Measurements from ENCODE around the gene HPCAL1.
A peak's percentile ranks its signal among the peaks of the same experiment; 100 is the strongest.

Gene HPCAL1

DNA sequence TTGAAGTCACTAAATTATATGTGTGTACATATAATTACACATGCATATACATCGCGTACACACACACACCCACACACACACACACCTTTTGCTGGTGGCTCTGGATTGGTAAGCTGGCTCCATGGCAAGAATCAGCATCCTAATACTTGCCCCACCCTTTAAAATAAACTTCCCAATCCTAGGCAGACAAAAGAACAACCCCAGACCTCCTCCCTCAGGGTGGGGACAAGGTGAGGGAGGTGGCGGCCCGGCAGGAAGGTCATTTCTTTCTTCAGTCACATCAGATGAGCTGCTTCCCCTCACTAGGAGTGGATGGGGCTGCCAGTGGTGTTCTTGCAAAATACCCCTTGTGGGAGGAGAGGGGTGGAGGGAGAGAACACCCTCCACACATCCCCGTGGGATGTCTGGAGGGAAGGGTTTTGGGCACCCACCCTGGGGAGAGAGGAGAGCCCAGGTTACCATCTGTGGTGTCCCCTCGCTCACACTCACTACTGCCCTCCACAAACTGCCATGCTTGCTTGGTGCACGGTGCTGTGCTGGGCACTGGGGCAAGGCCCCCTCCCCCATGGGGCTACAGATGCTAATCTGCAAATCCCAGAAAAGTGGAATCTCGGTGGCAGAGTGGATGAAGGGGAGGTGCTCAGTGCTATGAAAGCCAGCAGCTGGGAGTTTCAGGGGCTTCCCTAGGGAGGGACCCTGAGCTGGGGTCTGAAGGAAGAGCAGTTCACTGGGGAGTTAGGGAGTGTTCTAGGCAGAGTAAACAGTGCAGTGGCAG, 81.4 kb downstream of the HPCAL1 start:
- no peaks in the 10 kb centered on the region for H3K9me3 Mint-ChIP-seq
- peak overlapping the region; percentile 65 to 72 for H3K4me3 Mint-ChIP-seq
- H3K36me3 Mint-ChIP-seq (ENCODE audit: insufficient read depth): peaks cover 7% of the 10 kb centered on the region
- peak overlapping the region; percentile 74 to 77 for H3K27ac Mint-ChIP-seq
- no peak for ATAC-seq (replicated peaks)
- peaks cover 60 to 64% of the 10 kb centered on the region in 2 donors for H3K4me1 Mint-ChIP-seq (ENCODE audit: low read depth in 2 of 2)
- no peak for DNase-seq
- no peaks in the 10 kb centered on the region for H3K27me3 Mint-ChIP-seq

DNA sequence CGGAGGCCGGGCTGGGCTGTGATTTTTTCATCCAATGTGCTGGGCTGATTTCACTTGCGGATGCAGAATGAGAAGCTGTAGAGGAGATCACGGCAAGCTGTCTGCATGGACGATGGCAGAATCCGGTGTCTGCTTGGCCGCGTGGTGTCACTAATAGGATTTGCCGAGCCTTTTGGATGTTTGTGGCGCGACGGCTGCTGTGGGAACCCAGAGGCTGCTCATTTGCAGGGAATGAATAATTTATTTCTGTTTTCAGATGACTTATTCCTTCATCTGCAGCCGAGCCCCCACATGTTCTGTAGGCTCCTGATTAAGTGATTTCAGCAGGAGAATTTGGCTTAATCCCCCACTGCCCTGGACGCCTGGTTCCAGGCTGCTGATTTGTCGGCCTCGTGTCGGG, 82.8 kb downstream of the HPCAL1 start:
- H3K4me1 Mint-ChIP-seq (ENCODE audit: low read depth in 2 of 2): peaks cover 59 to 62% of the 10 kb centered on the region in 2 donors
- H3K4me3 Mint-ChIP-seq: no peak overlapping the region
- peak overlapping the region in 1 of 2 donors; percentile 41 for H3K27ac Mint-ChIP-seq
- ATAC-seq (replicated peaks) (no peak), DNase-seq (no peak)
- H3K27me3 Mint-ChIP-seq: no peaks in the 10 kb centered on the region
- H3K9me3 Mint-ChIP-seq: no peaks in the 10 kb centered on the region
- H3K36me3 Mint-ChIP-seq (ENCODE audit: insufficient read depth): peaks cover 7% of the 10 kb centered on the region

DNA sequence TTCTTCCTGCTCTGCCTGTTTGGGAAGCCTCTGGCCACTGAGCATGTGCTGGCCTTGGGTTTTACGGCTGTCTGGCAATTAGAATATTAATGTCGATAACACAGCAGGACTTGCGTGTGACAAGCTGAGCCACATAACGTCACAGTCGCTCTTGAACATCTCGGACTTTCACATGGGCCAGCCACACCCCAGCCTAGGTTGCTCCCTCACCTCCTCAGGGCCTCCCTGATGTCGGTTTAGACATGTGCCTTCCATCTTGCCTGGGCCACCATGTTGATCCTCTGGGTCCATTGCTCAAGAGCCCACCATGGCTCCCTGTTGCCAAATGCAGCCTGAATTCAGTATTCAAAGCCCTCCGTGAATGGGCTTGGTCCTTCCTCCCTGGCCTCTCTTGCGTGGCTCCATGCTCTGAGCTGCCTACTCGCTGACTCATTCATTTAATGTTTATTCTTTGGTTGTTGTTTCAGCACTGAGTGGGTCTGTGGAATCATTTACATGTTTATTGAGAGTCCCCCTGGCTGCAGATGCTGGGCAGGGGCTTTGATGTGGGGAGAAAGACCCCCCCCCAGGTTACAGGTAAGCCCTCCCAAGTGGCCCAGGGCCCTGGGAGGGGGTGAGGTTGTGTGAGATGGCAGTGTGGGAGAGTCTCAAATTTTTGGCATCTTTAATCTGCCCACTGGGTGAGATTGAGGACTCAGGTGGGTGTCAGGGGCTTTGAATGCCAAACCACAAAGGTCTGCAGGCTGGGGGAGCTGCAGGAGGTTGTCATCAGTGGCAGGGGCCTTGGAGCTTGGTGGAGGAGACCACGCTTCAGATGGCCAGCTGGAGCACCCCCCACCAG, 83.4 kb downstream of the HPCAL1 start:
- H3K4me3 Mint-ChIP-seq: peak overlapping the region in 1 of 2 donors; percentile 21
- H3K9me3 Mint-ChIP-seq: no peaks in the 10 kb centered on the region
- no peak for DNase-seq
- peaks cover 55 to 58% of the 10 kb centered on the region in 2 donors for H3K4me1 Mint-ChIP-seq (ENCODE audit: low read depth in 2 of 2)
- no peaks in the 10 kb centered on the region for H3K27me3 Mint-ChIP-seq
- H3K27ac Mint-ChIP-seq: peak overlapping the region; percentile 32 to 81
- H3K36me3 Mint-ChIP-seq (ENCODE audit: insufficient read depth): peaks cover 7% of the 10 kb centered on the region
- ATAC-seq (replicated peaks): no peak

DNA sequence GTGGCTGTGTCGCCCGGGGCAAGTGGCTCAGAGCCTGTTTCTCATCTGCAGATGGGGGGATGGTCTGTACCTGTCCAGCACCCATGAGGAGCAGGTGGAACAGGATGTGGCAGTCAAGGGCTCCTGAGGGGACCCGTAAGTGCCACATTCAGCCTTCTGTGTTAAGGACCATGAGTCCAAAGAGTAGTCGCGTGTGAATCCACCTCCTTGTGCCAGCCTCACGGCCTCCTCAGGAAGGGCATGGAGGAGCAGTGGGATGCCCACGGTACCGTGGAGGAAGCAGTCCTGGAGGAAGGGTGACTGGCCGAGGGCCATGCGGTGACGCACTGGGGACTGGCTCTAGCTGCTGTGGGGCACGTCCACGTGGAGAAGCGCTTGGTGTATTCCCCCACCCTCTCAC, 84.3 kb downstream of the HPCAL1 start:
- H3K36me3 Mint-ChIP-seq (ENCODE audit: insufficient read depth): peaks cover 5% of the 10 kb centered on the region
- H3K27ac Mint-ChIP-seq: peak overlapping the region in 1 of 2 donors; percentile 81
- H3K9me3 Mint-ChIP-seq: no peaks in the 10 kb centered on the region
- H3K4me3 Mint-ChIP-seq: no peak overlapping the region
- DNase-seq (no peak), ATAC-seq (replicated peaks) (no peak)
- H3K4me1 Mint-ChIP-seq (ENCODE audit: low read depth in 2 of 2): peaks cover 55 to 58% of the 10 kb centered on the region in 2 donors
- no peaks in the 10 kb centered on the region for H3K27me3 Mint-ChIP-seq

GRCh38 chr2:10388954-10389560, 86.4 kb downstream of the HPCAL1 start:
- Mint-ChIP-seq H3K9me3 (no peaks in the 10 kb centered on the region), H3K4me1 (ENCODE audit: low read depth in 2 of 2) (peaks cover 46 to 47% of the 10 kb centered on the region in 2 donors), H3K36me3 (ENCODE audit: insufficient read depth) (no peaks in the 10 kb centered on the region), H3K27me3 (no peaks in the 10 kb centered on the region), H3K27ac (peak overlapping the region; percentile 55 to 81), H3K4me3 (no peak overlapping the region)
- DNase-seq (no peak), ATAC-seq (replicated peaks) (no peak)

DNA sequence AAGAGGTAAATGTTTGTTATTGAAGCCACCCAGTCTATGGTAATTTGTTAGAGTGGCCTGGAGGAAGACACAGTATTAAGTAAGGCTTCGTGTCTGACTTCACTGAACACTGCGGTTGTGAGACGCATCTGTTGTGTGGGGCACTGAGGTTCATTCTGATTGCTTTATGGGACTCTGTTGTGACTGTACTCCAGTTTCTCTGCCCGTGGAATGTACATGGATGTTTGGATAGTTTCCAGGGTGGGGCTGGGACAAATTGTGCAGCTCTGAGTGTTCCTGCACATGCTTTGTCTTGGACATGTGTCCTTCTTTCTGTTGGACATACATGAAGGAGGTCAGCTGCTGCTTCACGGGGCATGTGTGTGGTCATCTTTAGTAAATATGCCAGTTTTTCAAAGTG, 86.9 kb downstream of the HPCAL1 start:
- Mint-ChIP-seq H3K4me1 (ENCODE audit: low read depth in 2 of 2) (peaks cover 46 to 51% of the 10 kb centered on the region in 2 donors), H3K9me3 (no peaks in the 10 kb centered on the region), H3K27ac (peak overlapping the region in 1 of 2 donors; percentile 55), H3K4me3 (no peak overlapping the region), H3K27me3 (no peaks in the 10 kb centered on the region), H3K36me3 (ENCODE audit: insufficient read depth) (peaks cover 3% of the 10 kb centered on the region)
- DNase-seq (no peak), ATAC-seq (replicated peaks) (no peak)

GRCh38 chr2:10390369-10390801, 87.7 kb downstream of the HPCAL1 start:
- Mint-ChIP-seq H3K4me3 (no peak overlapping the region), H3K4me1 (ENCODE audit: low read depth in 2 of 2) (peaks cover 46 to 51% of the 10 kb centered on the region in 2 donors), H3K9me3 (no peaks in the 10 kb centered on the region), H3K36me3 (ENCODE audit: insufficient read depth) (peaks cover 3% of the 10 kb centered on the region), H3K27me3 (no peaks in the 10 kb centered on the region), H3K27ac (peak overlapping the region; percentile 55 to 82)
- ATAC-seq (replicated peaks) (no peak), DNase-seq (no peak)

DNA sequence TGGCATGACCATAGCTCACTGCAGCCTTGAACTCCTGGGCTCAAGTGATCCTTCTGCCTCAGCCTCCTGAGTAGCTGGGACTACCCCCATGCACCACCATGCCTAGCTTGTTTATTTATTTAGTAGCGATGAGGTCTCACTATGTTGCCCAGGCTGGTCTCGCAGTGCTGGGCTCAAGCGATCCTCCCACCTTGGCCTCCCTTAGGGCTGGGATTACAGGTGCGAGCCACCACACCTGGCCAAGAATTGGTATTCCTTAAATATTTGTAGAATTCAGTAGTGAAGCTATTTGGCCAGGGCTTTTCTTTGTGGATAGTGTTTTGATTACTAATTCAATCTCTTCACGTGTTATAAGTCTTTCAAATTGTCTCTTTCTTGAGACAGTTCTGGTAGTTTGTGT, 89.4 kb downstream of the HPCAL1 start:
- peak overlapping the region; percentile 29 to 82 for H3K27ac Mint-ChIP-seq
- H3K27me3 Mint-ChIP-seq: no peaks in the 10 kb centered on the region
- no peaks in the 10 kb centered on the region for H3K9me3 Mint-ChIP-seq
- ATAC-seq (replicated peaks) (no peak), DNase-seq (no peak)
- H3K36me3 Mint-ChIP-seq (ENCODE audit: insufficient read depth): peaks cover 3% of the 10 kb centered on the region
- no peak overlapping the region for H3K4me3 Mint-ChIP-seq
- H3K4me1 Mint-ChIP-seq (ENCODE audit: low read depth in 2 of 2): peaks cover 44 to 47% of the 10 kb centered on the region in 2 donors

GRCh38 chr2:10392548-10392947, 89.8 kb downstream of the HPCAL1 start:
- Mint-ChIP-seq H3K27ac (peak overlapping the region; percentile 29 to 82), H3K9me3 (no peaks in the 10 kb centered on the region), H3K27me3 (no peaks in the 10 kb centered on the region), H3K4me3 (no peak overlapping the region), H3K4me1 (ENCODE audit: low read depth in 2 of 2) (peaks cover 42 to 44% of the 10 kb centered on the region in 2 donors), H3K36me3 (ENCODE audit: insufficient read depth) (peaks cover 3% of the 10 kb centered on the region)
- DNase-seq (no peak), ATAC-seq (replicated peaks) (no peak)

DNA sequence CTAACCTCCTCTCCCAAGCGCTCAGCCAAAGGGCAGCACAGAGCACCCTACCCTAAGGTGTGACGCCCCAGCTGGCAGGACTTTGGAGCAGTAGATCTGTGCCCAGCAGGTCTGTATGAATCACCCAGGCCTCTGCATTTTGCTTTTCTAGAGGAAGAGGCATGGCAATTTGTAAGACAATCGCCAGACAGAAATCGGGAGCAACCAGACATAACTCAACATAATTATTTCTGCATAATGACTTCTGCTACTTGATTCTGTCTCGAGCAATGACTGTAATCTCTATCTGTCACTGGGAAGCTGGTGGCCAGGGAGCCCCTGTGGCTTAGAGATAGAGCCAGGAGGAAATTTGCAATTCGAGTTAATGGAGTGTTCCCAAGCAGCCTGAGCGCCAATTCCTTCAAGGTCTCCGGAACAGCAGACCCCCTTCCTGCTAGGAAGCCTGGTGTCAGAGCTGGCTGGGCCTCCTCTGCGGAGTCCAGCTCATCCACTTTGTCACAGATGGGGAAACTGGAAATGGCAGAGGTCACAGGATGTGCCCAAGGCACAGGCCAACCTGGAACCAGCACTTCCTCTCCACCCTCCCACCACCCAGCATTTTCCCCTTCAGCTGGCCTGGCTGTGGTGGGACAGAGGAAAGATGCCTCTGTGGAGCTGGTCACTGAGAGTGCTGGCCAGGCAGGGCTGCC, 90.4 kb downstream of the HPCAL1 start:
- H3K4me3 Mint-ChIP-seq: no peak overlapping the region
- peaks cover 3% of the 10 kb centered on the region for H3K36me3 Mint-ChIP-seq (ENCODE audit: insufficient read depth)
- no peak for DNase-seq
- H3K9me3 Mint-ChIP-seq: no peaks in the 10 kb centered on the region
- peaks cover 40 to 43% of the 10 kb centered on the region in 2 donors for H3K4me1 Mint-ChIP-seq (ENCODE audit: low read depth in 2 of 2)
- peak overlapping the region; percentile 25 to 82 for H3K27ac Mint-ChIP-seq
- no peaks in the 10 kb centered on the region for H3K27me3 Mint-ChIP-seq
- ATAC-seq (replicated peaks): no peak

DNA sequence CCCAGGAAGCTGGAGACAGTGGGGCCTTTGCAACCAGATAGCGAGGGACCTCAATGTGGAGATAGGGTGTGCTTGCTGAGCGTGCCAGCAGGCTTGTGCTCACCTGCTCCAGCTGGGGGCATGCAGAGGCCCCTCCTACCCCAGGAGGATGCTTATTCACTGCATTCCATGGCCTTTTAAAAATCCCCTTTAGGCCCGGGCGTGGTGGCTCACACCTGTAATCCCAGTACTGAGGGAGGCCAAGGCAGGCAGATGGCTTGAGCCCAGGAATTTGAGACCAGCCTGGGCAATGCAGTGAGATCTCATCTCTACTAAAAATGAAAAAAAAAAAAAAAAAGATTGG, 90.9 kb downstream of the HPCAL1 start:
- Mint-ChIP-seq H3K4me1 (ENCODE audit: low read depth in 2 of 2) (peaks cover 38 to 40% of the 10 kb centered on the region in 2 donors), H3K4me3 (no peak overlapping the region), H3K27ac (peak overlapping the region; percentile 25 to 62), H3K27me3 (no peaks in the 10 kb centered on the region), H3K36me3 (ENCODE audit: insufficient read depth) (peaks cover 6% of the 10 kb centered on the region), H3K9me3 (no peaks in the 10 kb centered on the region)
- ATAC-seq (replicated peaks) (no peak), DNase-seq (no peak)

DNA sequence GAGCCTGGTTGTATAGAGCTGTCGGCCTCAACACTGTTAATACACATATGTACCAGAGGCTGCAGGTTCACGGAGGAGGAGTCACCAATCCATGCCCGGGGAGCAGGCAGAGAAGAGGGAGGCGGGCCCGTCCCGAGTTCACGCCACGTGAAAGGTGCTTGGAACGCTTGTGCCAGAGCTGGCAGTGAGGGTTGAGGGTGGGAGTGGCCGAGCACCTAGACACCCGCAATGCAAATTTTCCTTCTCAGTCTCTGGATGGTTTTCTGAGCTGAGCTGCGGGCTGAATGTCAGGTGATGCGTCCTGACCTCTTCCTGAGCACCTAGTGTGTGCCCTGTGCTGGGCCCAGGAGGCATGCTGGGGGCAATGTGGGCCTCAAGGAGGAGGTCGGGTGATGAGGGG, 93.2 kb downstream of the HPCAL1 start:
- no peak for DNase-seq
- peak overlapping the region in 1 of 2 donors; percentile 84 for H3K27ac Mint-ChIP-seq
- no peaks in the 10 kb centered on the region for H3K27me3 Mint-ChIP-seq
- H3K36me3 Mint-ChIP-seq (ENCODE audit: insufficient read depth): peaks cover 26% of the 10 kb centered on the region
- peaks cover 32 to 38% of the 10 kb centered on the region in 2 donors for H3K4me1 Mint-ChIP-seq (ENCODE audit: low read depth in 2 of 2)
- H3K9me3 Mint-ChIP-seq: no peaks in the 10 kb centered on the region
- no peak overlapping the region for H3K4me3 Mint-ChIP-seq
- ATAC-seq (replicated peaks): no peak

DNA sequence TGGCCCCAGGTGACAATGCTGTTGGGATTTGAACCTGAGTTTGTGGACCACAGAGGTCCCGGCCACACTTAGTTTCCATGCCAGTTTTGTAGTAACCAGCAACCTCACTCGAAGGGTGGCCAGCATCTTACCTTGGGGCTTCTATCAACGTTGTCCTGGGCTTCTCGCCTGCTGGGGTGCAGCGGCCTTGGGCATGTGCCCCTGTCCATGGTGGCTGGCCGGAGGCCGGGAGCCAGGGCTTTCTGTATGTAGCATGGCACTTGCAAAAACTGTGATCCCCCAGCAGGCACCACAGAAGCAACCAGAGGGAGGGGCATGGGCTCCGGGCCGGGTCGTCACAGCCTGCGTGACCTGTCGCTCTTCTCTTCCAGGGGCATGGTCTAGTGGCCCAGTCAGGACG, 93.8 kb downstream of the HPCAL1 start:
- H3K27me3 Mint-ChIP-seq: no peaks in the 10 kb centered on the region
- H3K27ac Mint-ChIP-seq: peak overlapping the region in 1 of 2 donors; percentile 84
- peaks cover 32 to 41% of the 10 kb centered on the region in 2 donors for H3K4me1 Mint-ChIP-seq (ENCODE audit: low read depth in 2 of 2)
- no peaks in the 10 kb centered on the region for H3K9me3 Mint-ChIP-seq
- ATAC-seq (replicated peaks) (no peak), DNase-seq (no peak)
- peaks cover 30% of the 10 kb centered on the region for H3K36me3 Mint-ChIP-seq (ENCODE audit: insufficient read depth)
- no peak overlapping the region for H3K4me3 Mint-ChIP-seq
